Neuronal stem cell (in vitro differentiated cells): Measurements from ENCODE around the gene MUS81.

Experiments
- DNase-seq: peaks from one replicate; pipeline ENCODE4 v3.0.0-alpha.2; 2013; ENCODE audit warnings: low spot score
- H2AFZ ChIP-seq: one replicate; pipeline ENCODE4 v1.6.1; 2013; ENCODE audit warnings: mild to moderate bottlenecking, low read length, inconsistent platforms
- H2AK5ac ChIP-seq: 2 replicates; pipeline ENCODE4 v1.6.1; 2013; ENCODE audit warnings: low read depth, mild to moderate bottlenecking, inconsistent platforms, low read length, moderate library complexity, mixed read lengths
- H2BK120ac ChIP-seq: 2 replicates; pipeline ENCODE4 v1.6.1; 2013; ENCODE audit warnings: low read depth, mild to moderate bottlenecking, inconsistent platforms, low read length, moderate library complexity, mixed read lengths
- H2BK12ac ChIP-seq: one replicate; pipeline ENCODE4 v1.6.1; 2013; ENCODE audit warnings: low read length, inconsistent platforms
- H2BK15ac ChIP-seq: 2 replicates; pipeline ENCODE4 v1.6.1; 2013; ENCODE audit warnings: mild to moderate bottlenecking, low read length, inconsistent platforms, mixed read lengths
- H2BK5ac ChIP-seq: one replicate; pipeline ENCODE4 v1.6.1; 2013; ENCODE audit warnings: inconsistent platforms, mild to moderate bottlenecking, low read length, moderate library complexity
- H3K14ac ChIP-seq: one replicate; pipeline ENCODE4 v1.6.1; 2013; ENCODE audit warnings: low read length, inconsistent platforms
- H3K18ac ChIP-seq: 2 replicates; pipeline ENCODE4 v1.6.1; 2013; ENCODE audit warnings: low read length, inconsistent platforms
- H3K23ac ChIP-seq: 2 replicates; pipeline ENCODE4 v1.6.1; 2013; ENCODE audit warnings: low read depth, mild to moderate bottlenecking, mixed read lengths, low read length, inconsistent platforms; ENCODE audit not compliant: poor library complexity
- H3K27ac ChIP-seq: replicated peaks from 3 replicates; pipeline ENCODE4 v1.5.1; 2013; ENCODE audit warnings: low read length, inconsistent platforms
- H3K27me3 ChIP-seq, 3 experiments: 2 replicates each; pipeline ENCODE4 v1.6.1; 2013; ENCODE audit warnings: low read length in 3 of 3, mild to moderate bottlenecking in 2 of 3, inconsistent platforms in 1 of 3, low read depth in 1 of 3, mixed read lengths in 1 of 3, moderate library complexity in 1 of 3; ENCODE audit not compliant: control insufficient read depth in 3 of 3, insufficient read depth in 3 of 3
- H3K36me3 ChIP-seq, 2 donors: replicated peaks in 1 of 2; 2 replicates each; pipeline ENCODE4 v1.6.1; 2013; ENCODE audit warnings: low read length in 2 of 2; ENCODE audit not compliant: control insufficient read depth in 2 of 2, insufficient read depth in 2 of 2
- H3K4ac ChIP-seq: 2 replicates; pipeline ENCODE4 v1.6.1; 2013; ENCODE audit warnings: inconsistent platforms, mild to moderate bottlenecking, low read length, moderate library complexity
- H3K4me1 ChIP-seq, 2 donors: 1 replicate in 1 of 2; 2 replicates in 1 of 2; pipeline ENCODE4 v1.6.1; 2013; ENCODE audit warnings: low read length in 2 of 2, low read depth in 1 of 2; ENCODE audit not compliant: control insufficient read depth in 2 of 2, insufficient read depth in 1 of 2
- H3K4me2 ChIP-seq: one replicate; pipeline ENCODE4 v1.6.1; 2013; ENCODE audit warnings: mild to moderate bottlenecking, low read length, inconsistent platforms; ENCODE audit not compliant: insufficient read depth, poor library complexity, severe bottlenecking
- H3K4me3 ChIP-seq, 2 donors: 2 replicates each; pipeline ENCODE4 v1.5.1; 2013; ENCODE audit warnings: low read length in 2 of 2, mild to moderate bottlenecking in 2 of 2, inconsistent platforms in 1 of 2, moderate library complexity in 1 of 2
- H3K79me1 ChIP-seq: one replicate; pipeline ENCODE4 v1.6.1; 2013; ENCODE audit warnings: low read depth, mild to moderate bottlenecking, inconsistent platforms, low read length, moderate library complexity
- H3K9ac ChIP-seq: one replicate; pipeline ENCODE4 v1.6.1; 2013; ENCODE audit warnings: mild to moderate bottlenecking, low read depth, low read length, inconsistent platforms; ENCODE audit not compliant: poor library complexity
- H3K9me3 ChIP-seq, 2 donors: replicated peaks in 1 of 2; 2 replicates each; pipeline versions ENCODE3 to v1.6.1; 2013; ENCODE audit warnings: low read length in 2 of 2, mild to moderate bottlenecking in 2 of 2, inconsistent platforms in 1 of 2, low read depth in 1 of 2, mixed read lengths in 1 of 2, moderate library complexity in 1 of 2; ENCODE audit not compliant: control insufficient read depth in 2 of 2, insufficient read depth in 1 of 2
- H4K8ac ChIP-seq: one replicate; pipeline ENCODE4 v1.6.1; 2013; ENCODE audit warnings: low read depth, mild to moderate bottlenecking, inconsistent platforms, low read length, moderate library complexity
- H4K91ac ChIP-seq: one replicate; pipeline ENCODE4 v1.6.1; 2013; ENCODE audit warnings: low read length, low read depth, mild to moderate bottlenecking, inconsistent platforms; ENCODE audit not compliant: poor library complexity
- WGBS, 2 donors: extraction: QIAGEN DNeasy Blood & Tissue Kit; methylation state at CpG; one replicate each; pipeline ENCODE4 v1.1.7; 2013; ENCODE audit warnings: missing lambda C conversion rate in 2 of 2, mixed read lengths in 1 of 2; ENCODE audit not compliant: insufficient read length in 2 of 2, insufficient replicate concordance in 1 of 2; ENCODE audit errors: extremely low coverage in 2 of 2; 5-methylcytosine and 5-hydroxymethylcytosine counted together

MUS81 gene

DNA sequence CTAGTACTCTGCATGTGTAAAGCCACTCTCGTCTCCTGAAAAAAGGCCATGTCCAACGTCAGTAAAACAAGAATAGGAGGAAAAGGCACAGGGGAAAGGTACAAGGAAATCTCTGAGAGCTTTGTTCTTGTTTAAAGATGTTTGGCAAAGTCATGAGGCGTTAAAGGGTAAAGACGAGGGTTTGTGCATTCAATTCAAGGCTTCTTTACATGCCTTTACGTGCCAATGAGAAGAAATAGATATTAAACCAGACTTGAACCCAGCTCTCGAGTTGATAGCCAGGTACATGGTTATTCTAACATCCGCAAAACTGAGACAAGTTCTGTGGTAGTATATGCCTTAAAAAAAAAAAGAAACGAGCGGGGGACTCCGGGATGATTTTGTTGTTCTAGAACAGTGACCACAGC is 1.5 kb upstream of the MUS81 start:
- no peak overlapping the region for H2BK5ac ChIP-seq
- H2AFZ ChIP-seq: peak overlapping the region; percentile 63
- WGBS, 2 donors: no CpG with 5 or more reads among the region's 10 CpGs
- no peak overlapping the region for H3K23ac ChIP-seq
- no peak overlapping the region for H2BK12ac ChIP-seq
- no peak overlapping the region for H2BK15ac ChIP-seq
- H3K79me1 ChIP-seq: peaks cover 41% of the 10 kb centered on the region
- no peak for DNase-seq
- peaks cover 8 to 17% of the 10 kb centered on the region in 2 donors for H3K4me1 ChIP-seq
- H2BK120ac ChIP-seq: no peak overlapping the region
- no peak overlapping the region for H3K4ac ChIP-seq
- no peak overlapping the region for H3K18ac ChIP-seq
- no peak overlapping the region for H4K91ac ChIP-seq
- no peak overlapping the region for H3K14ac ChIP-seq
- H3K4me2 ChIP-seq: peak overlapping the region; percentile 97
- no peak overlapping the region for H2AK5ac ChIP-seq
- H3K27ac ChIP-seq: peak overlapping the region; percentile 82
- H3K4me3 ChIP-seq: peak overlapping the region; percentile 54 to 83
- H4K8ac ChIP-seq: no peak overlapping the region
- no peaks in the 10 kb centered on the region for H3K9me3 ChIP-seq
- no peaks in the 10 kb centered on the region for H3K27me3 ChIP-seq
- H3K9ac ChIP-seq: no peak overlapping the region
- peaks cover 49 to 55% of the 10 kb centered on the region in 2 donors for H3K36me3 ChIP-seq

DNA sequence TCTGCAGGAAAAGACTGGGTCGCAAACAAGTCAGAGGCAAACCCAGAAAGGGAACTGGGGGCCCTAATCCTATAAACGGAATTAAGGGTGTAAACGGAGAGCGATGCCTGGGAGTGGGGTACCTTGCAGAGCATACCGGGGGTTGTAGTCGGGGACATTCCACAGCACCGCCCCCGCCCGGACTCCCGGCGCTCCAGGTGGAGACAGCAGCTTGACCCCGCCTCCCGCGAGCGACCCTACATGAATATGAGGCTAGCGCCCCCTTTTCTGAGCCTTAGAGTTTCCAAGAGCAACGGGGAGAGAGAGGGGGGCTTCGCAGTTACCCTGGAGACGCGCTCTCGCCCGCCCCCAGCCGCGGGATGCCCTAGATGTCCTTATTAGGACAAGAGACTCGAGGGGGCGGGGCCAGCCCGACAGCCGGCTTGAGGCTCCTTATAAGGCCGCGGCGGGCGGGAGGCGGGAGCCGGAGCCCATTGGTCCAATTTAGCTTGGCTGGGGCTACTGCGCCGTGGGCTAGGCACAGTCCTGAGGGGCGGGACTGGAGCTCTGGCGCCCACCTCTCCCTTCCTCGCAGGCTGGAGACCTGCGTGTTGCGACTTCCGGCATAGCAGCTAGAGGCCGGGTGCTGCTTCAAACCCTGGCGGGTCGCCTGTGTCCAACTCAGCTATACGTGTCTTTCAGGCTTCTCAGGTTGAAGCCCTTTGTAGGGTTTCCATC is 980 bp upstream of the MUS81 start:
- Histone ChIP-seq H3K36me3 (peaks cover 49 to 55% of the 10 kb centered on the region in 2 donors), H4K91ac (peak overlapping the region; percentile 6), H3K23ac (peak overlapping the region; percentile 95), H3K27me3 (no peaks in the 10 kb centered on the region), H2BK5ac (peak overlapping the region; percentile 95), H3K4me3 (peak overlapping the region; percentile 83 to 92), H3K4me1 (peaks cover 8 to 17% of the 10 kb centered on the region in 2 donors), H3K14ac (no peak overlapping the region), H3K27ac (peak overlapping the region; percentile 91), H3K4ac (no peak overlapping the region), H2BK12ac (no peak overlapping the region), H2AFZ (peak overlapping the region; percentile 75), H3K9ac (peak overlapping the region; percentile 95), H4K8ac (no peak overlapping the region), H3K4me2 (peak overlapping the region; percentile 99), H2AK5ac (peak overlapping the region; percentile 20), H3K18ac (peak overlapping the region; percentile 93), H2BK120ac (no peak overlapping the region), H2BK15ac (no peak overlapping the region), H3K79me1 (peaks cover 39% of the 10 kb centered on the region), H3K9me3 (no peaks in the 10 kb centered on the region)
- no CpG with 5 or more reads among the region's 46 CpGs for WGBS, 2 donors
- peak; percentile 100 for DNase-seq

DNA sequence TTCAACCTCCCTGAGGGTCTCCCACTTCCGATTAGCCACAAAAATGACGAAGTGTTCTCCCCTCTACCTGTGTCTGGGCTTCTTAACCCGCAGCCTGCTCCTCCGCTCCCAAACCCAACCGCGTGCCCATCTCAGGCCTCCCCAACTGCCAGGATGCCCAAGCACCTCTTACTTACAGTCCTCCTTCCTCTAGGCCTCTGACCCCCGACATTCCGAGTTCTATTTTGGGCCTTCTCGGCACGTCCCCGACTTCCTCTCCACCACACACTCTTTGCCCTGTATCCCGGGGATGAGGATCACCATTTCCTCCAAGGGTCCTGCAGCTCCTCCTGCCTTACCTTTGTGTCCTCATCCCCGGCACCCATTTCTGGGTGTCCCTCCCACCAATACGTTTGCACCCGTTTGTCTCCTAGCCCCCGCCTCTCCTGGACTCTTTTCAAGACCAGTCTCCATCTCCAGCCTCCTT is 388 bp upstream of the MUS81 start:
- Histone ChIP-seq H3K79me1 (peaks cover 37% of the 10 kb centered on the region), H3K4me3 (peak overlapping the region; percentile 83 to 92), H3K4me2 (peak overlapping the region; percentile 99), H2AK5ac (peak overlapping the region; percentile 20), H2BK15ac (no peak overlapping the region), H4K8ac (no peak overlapping the region), H3K36me3 (peaks cover 49 to 55% of the 10 kb centered on the region in 2 donors), H4K91ac (peak overlapping the region; percentile 6), H3K4ac (no peak overlapping the region), H2BK120ac (no peak overlapping the region), H2AFZ (peak overlapping the region; percentile 75), H3K23ac (peak overlapping the region; percentile 95), H3K9me3 (no peaks in the 10 kb centered on the region), H2BK12ac (peak overlapping the region; percentile 11), H3K4me1 (peaks cover 8 to 17% of the 10 kb centered on the region in 2 donors), H2BK5ac (peak overlapping the region; percentile 95), H3K18ac (peak overlapping the region; percentile 93), H3K27ac (peak overlapping the region; percentile 91), H3K9ac (peak overlapping the region; percentile 95), H3K27me3 (no peaks in the 10 kb centered on the region), H3K14ac (no peak overlapping the region)
- no peak for DNase-seq
- WGBS, 2 donors: no CpG with 5 or more reads among the region's 16 CpGs

DNA sequence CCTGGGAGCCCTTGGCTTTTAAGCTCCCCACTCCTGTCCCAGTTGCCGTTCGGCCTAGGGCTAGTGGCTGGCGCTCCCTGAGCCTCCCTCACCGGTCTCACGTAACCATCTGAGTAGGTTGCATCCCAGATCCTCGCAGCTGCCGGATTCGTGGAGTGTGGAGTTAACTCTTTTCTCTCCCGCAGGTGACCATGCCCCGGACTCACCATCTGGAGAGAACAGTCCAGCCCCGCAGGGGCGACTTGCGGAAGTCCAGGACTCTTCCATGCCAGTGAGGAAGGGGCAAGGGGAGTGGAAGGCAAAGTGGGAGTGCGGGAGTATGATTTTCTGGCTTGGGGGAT is 902 bp downstream of the MUS81 start:
- Histone ChIP-seq H3K27me3 (no peaks in the 10 kb centered on the region), H4K91ac (no peak overlapping the region), H2BK120ac (peak overlapping the region; percentile 91), H3K9ac (peak overlapping the region; percentile 99), H3K4me1 (peaks cover 8 to 17% of the 10 kb centered on the region in 2 donors), H2AFZ (peak overlapping the region; percentile 75), H3K79me1 (peaks cover 29% of the 10 kb centered on the region), H3K4me2 (peak overlapping the region; percentile 99), H3K4ac (no peak overlapping the region), H3K18ac (peak overlapping the region; percentile 93), H2AK5ac (peak overlapping the region; percentile 92), H3K23ac (peak overlapping the region; percentile 95), H4K8ac (peak overlapping the region; percentile 82), H3K9me3 (no peaks in the 10 kb centered on the region), H3K4me3 (peak overlapping the region; percentile 83 to 92), H2BK15ac (peak overlapping the region; percentile 96), H3K36me3 (peaks cover 41 to 55% of the 10 kb centered on the region in 2 donors), H2BK5ac (peak overlapping the region; percentile 95), H2BK12ac (no peak overlapping the region), H3K27ac (no peak overlapping the region), H3K14ac (peak overlapping the region; percentile 71)
- no CpG with 5 or more reads among the region's 14 CpGs for WGBS, 2 donors
- no peak for DNase-seq
